SKM-1 treated with dmso at 0.1 percent for 144 hours (cell line): ENCODE measurements around the gene HOXB7.

Experiments used
- DNase-seq: peaks from one replicate; lab custom pipeline; 2025; ENCODE audit not compliant: unreplicated experiment; lab: John Stamatoyannopoulos, UW

Gene HOXB7

GRCh38 chr17:48569674-48570324, 41.0 kb downstream of the HOXB7 start:
- DNase-seq: no peak

GRCh38 chr17:48569240-48569582, 41.6 kb downstream of the HOXB7 start:
- DNase-seq: no peak

GRCh38 chr17:48568499-48569239, 42.1 kb downstream of the HOXB7 start:
- DNase-seq: no peak

GRCh38 chr17:48567646-48568354, 43.0 kb downstream of the HOXB7 start:
- DNase-seq: no peak

- DNase-seq: no peak
Measured at GRCh38 chr17:48567209-48567608, 43.6 kb downstream of the HOXB7 start.

- DNase-seq: no peak
Measured at GRCh38 chr17:48566717-48567116, 44.1 kb downstream of the HOXB7 start.

- no peak for DNase-seq
Measured at GRCh38 chr17:48565925-48566710, 44.7 kb downstream of the HOXB7 start.

GRCh38 chr17:48565022-48565554, 45.7 kb downstream of the HOXB7 start:
- no peak for DNase-seq

GRCh38 chr17:48564188-48565021, 46.4 kb downstream of the HOXB7 start:
- DNase-seq: no peak

GRCh38 chr17:48563867-48564187, 47.0 kb downstream of the HOXB7 start:
- no peak for DNase-seq

GRCh38 chr17:48563385-48563838, 47.4 kb downstream of the HOXB7 start:
- DNase-seq: no peak

- no peak for DNase-seq
Measured at GRCh38 chr17:48562934-48563333, 47.9 kb downstream of the HOXB7 start.

- no peak for DNase-seq
Measured at GRCh38 chr17:48561884-48562810, 48.7 kb downstream of the HOXB7 start.

- DNase-seq: no peak
Measured at GRCh38 chr17:48559840-48560817, 50.7 kb downstream of the HOXB7 start.

GRCh38 chr17:48559122-48559839, 51.5 kb downstream of the HOXB7 start:
- no peak for DNase-seq

- DNase-seq: no peak
Measured at GRCh38 chr17:48558831-48559121, 52.0 kb downstream of the HOXB7 start.

GRCh38 chr17:48558057-48558830, 52.6 kb downstream of the HOXB7 start:
- no peak for DNase-seq
